Bronchial epithelial cell (primary cell): ENCODE data around the gene UBXN11. TPM values are rescaled to one million over a fixed set of nuclear protein-coding genes. Genes with fewer than 3 reads are reported as not detected.
A peak's percentile ranks its signal among the peaks of the same experiment; 100 is the strongest.

Experiments used
- DNase-seq: peaks from one replicate; pipeline ENCODE4 v3.0.0-alpha.2; 2010; ENCODE audit warnings: low read depth
- FAIRE-seq: peaks from 2 replicates; lab custom pipeline; 2011; peaks lifted over from hg19 to GRCh38; lab: Jason Lieb, UNC
- H3K27me3 ChIP-seq: 2 replicates; pipeline ENCODE4 v1.5.1; 2011; ENCODE audit warnings: low read length; ENCODE audit not compliant: control insufficient read depth, insufficient read depth
- H3K36me3 ChIP-seq: 2 replicates; pipeline ENCODE4 v1.5.1; 2011; ENCODE audit warnings: low read length; ENCODE audit not compliant: control insufficient read depth, insufficient read depth
- H3K4me3 ChIP-seq: 2 replicates; pipeline ENCODE4 v1.5.1; 2011; ENCODE audit warnings: mild to moderate bottlenecking, low read depth, low read length, control low read depth
- total RNA-seq: library from RNA; depleted of rRNA; stranded (reverse); fragments of >200 nt; gene quantifications from 2 replicates; pipeline ENCODE4 v1.2.1, GENCODE V29; 2014
- TF ChIP-seq, protein P1 (sequence below): IDR thresholded peaks from 2 replicates; pipeline ENCODE4 v1.5.1; 2011; ENCODE audit warnings: mild to moderate bottlenecking, moderate library complexity, low read length, control low read depth, inconsistent platforms; ENCODE audit not compliant: insufficient read depth, severe bottlenecking

Gene UBXN11
- total RNA-seq = 2.6 and 3.1 TPM in 2 replicates

DNA sequence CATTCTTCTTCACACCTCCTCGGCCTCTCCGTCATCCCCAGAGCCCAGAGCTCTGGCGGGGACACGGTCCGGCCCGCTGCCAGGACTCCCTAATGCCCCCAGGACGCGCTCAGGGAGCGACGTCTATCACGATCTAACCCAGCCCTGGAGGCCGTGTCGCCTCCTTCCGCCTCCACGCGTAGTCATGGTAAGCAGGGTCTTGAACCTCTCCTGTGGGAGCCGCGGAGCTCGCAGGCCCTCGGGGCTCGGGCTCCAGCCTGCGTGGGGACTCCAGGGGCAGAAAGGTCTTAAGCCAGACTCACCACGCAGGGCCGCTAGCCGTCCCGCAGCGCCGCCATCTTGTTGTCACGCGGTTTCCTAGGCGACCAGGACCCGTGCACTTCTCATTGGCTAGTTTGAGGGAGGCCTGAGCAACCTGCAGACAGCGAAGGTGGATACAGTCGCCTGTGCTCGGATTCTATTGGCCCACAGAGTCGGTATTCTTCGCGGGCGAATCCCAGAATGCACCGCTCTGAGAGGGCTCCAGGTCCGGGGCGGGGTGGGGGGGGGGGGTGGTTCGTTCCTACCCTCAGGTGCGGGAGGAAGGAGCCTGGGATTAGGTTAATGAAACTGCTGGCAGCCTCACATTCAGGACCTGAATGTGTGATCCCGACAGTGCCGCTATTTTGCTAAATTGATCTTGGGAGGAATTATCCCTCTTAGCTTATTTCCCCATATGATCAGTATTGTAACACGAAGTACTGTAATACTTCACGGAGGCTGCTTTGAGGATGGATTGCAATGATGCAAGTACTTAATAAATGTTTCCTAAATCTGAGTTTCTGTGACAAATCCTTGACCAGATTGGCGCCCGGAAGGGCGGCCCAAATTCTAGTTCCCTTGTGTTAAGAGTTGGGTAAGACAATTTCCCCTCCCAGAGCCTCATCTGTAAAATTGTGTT lies at the start of gene UBXN11:
Gene UBXN11 (minus strand): TSS at position 347 of the 940 bp plus-strand sequence. CDS start 3,753 bp downstream, outside the sequence.
- DNase-seq = peak; percentile 95
- FAIRE-seq = no peak
- TF ChIP-seq, protein P1, sequence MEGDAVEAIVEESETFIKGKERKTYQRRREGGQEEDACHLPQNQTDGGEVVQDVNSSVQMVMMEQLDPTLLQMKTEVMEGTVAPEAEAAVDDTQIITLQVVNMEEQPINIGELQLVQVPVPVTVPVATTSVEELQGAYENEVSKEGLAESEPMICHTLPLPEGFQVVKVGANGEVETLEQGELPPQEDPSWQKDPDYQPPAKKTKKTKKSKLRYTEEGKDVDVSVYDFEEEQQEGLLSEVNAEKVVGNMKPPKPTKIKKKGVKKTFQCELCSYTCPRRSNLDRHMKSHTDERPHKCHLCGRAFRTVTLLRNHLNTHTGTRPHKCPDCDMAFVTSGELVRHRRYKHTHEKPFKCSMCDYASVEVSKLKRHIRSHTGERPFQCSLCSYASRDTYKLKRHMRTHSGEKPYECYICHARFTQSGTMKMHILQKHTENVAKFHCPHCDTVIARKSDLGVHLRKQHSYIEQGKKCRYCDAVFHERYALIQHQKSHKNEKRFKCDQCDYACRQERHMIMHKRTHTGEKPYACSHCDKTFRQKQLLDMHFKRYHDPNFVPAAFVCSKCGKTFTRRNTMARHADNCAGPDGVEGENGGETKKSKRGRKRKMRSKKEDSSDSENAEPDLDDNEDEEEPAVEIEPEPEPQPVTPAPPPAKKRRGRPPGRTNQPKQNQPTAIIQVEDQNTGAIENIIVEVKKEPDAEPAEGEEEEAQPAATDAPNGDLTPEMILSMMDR = peak; percentile 8
- H3K36me3 ChIP-seq = no peaks in the 10 kb centered on the region
- no peaks in the 10 kb centered on the region for H3K27me3 ChIP-seq
- H3K4me3 ChIP-seq = peak within 1 kb of the TSS; percentile 69

GRCh38 chr1:26356106-26356505 lies 49.7 kb upstream of the UBXN11 start:
- TF ChIP-seq, protein P1 = no peak
- DNase-seq = no peak
- no peak overlapping the region for H3K4me3 ChIP-seq
- peaks cover 2% of the 10 kb centered on the region for H3K27me3 ChIP-seq
- no peaks in the 10 kb centered on the region for H3K36me3 ChIP-seq
- FAIRE-seq = no peak

GRCh38 chr1:26354972-26355371 lies 48.5 kb upstream of the UBXN11 start:
- no peak overlapping the region for H3K4me3 ChIP-seq
- no peak for DNase-seq
- TF ChIP-seq, protein P1 = no peak
- H3K36me3 ChIP-seq = no peaks in the 10 kb centered on the region
- no peaks in the 10 kb centered on the region for H3K27me3 ChIP-seq
- FAIRE-seq = no peak

GRCh38 chr1:26353976-26354820 lies 47.8 kb upstream of the UBXN11 start, which contains the start of gene CRYBG2:
Gene CRYBG2 (minus strand): TSS chr1:26354130. CDS start chr1:26346657, 7,473 bp downstream.
- Histone ChIP-seq H3K36me3 (no peaks in the 10 kb centered on the region), H3K27me3 (no peaks in the 10 kb centered on the region), H3K4me3 (peak within 1 kb of the TSS; percentile 56)
- no peak for FAIRE-seq
- DNase-seq = peak; percentile 79
- TF ChIP-seq, protein P1 = no peak

DNA sequence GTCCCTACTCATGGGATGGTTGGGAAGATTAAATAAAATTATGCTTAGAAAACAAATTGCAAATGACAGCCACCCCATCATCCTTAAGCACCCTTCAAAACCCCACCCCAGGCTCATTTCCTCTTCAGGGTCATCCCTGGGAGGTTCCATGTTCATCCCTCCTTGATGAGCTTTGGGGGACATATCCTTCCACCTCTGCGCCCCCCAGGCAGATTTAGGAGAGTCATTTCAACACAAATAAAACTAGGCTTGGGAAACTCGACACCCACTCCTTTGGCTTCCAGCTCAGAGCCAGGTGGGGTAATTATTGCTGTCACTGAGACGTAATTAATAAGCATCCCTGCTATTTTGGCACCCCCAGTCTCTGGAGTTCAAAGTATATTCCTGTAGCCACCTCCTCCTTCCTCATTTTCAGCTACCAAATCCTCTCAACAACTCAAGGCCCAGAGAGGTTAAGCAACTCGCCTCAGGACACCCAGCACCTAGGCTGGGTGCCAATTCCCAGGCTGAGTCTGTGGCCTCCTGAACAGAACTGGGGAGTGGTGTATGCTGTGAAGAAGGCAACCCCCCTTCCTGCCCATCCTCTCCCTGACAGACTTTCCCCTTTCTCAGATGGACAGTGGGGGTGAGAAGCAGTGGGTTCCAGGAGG lies 46.9 kb upstream of the UBXN11 start:
- Histone ChIP-seq H3K27me3 (no peaks in the 10 kb centered on the region), H3K4me3 (peak overlapping the region; percentile 56), H3K36me3 (no peaks in the 10 kb centered on the region)
- TF ChIP-seq, protein P1 = no peak
- FAIRE-seq (no peak), DNase-seq (no peak)
